Thoracic aorta (tissue), 2 donors: ENCODE measurements around the gene CBLB. TPM values are rescaled to one million over a fixed set of nuclear protein-coding genes. Genes with fewer than 3 reads are reported as not detected.

Experiments used
- ATAC-seq: fragments of 150-250 bp; one replicate; pipeline ENCODE4 v1.8.0; 2017; ENCODE audit warnings: low read depth; ENCODE audit not compliant: insufficient number of reproducible peaks, low FRiP score
- DNase-seq: peaks from one replicate; pipeline ENCODE4 v3.0.0-alpha.2; 2020; ENCODE audit warnings: low spot score
- H3K27ac ChIP-seq, 2 donors: fragments of 200-600 bp; sonication (generic); 1 replicate in 1 of 2; 2 replicates in 1 of 2; pipeline ENCODE4 v1.5.1; 2016; ENCODE audit warnings: mild to moderate bottlenecking in 2 of 2, moderate library complexity in 2 of 2
- H3K27me3 ChIP-seq: fragments of 200-600 bp; sonication (generic); replicated peaks from 2 replicates; pipeline ENCODE4 v1.6.0; 2016; ENCODE audit warnings: mild to moderate bottlenecking; ENCODE audit not compliant: insufficient read depth
- H3K36me3 ChIP-seq: fragments of 200-600 bp; sonication (generic); one replicate; pipeline ENCODE4 v1.5.1; 2016
- H3K4me1 ChIP-seq, 2 donors: fragments of 200-600 bp; sonication (generic); 1 replicate in 1 of 2; 2 replicates in 1 of 2; pipeline versions ENCODE4 v1.5.1 to v1.6.0; 2016; ENCODE audit warnings: low read depth in 2 of 2, mild to moderate bottlenecking in 1 of 2; ENCODE audit not compliant: control insufficient read depth in 1 of 2
- H3K4me3 ChIP-seq: fragments of 200-600 bp; sonication (generic); 2 replicates; pipeline ENCODE4 v1.5.1; 2016; ENCODE audit warnings: mild to moderate bottlenecking
- H3K9me3 ChIP-seq: fragments of 200-600 bp; sonication (generic); 2 replicates; pipeline ENCODE4 v1.5.1; 2016
- total RNA-seq, 2 donors: library from RNA; depleted of rRNA; stranded (reverse); fragments of >200 nt; gene quantifications; one replicate each; pipeline versions ENCODE4 v1.1.0 to v1.2.3, GENCODE V29; 2016
- TF ChIP-seq, protein P1 (sequence below): fragments of 200-600 bp; sonication (generic); IDR thresholded peaks from one replicate; pipeline ENCODE4 v1.5.1; 2019; ENCODE audit warnings: antibody characterized with exemption

Gene CBLB
- total RNA-seq, 2 donors from 2014 or later: 51.0 to 145 TPM

- Histone ChIP-seq H3K4me3 (no peak overlapping the region), H3K4me1 (peaks cover 13 to 30% of the 10 kb centered on the region in 2 donors), H3K27ac (no peak overlapping the region), H3K36me3 (no peaks in the 10 kb centered on the region), H3K27me3 (no peaks in the 10 kb centered on the region), H3K9me3 (no peaks in the 10 kb centered on the region)
- ATAC-seq (no peak), DNase-seq (no peak)
- TF ChIP-seq, protein P1, sequence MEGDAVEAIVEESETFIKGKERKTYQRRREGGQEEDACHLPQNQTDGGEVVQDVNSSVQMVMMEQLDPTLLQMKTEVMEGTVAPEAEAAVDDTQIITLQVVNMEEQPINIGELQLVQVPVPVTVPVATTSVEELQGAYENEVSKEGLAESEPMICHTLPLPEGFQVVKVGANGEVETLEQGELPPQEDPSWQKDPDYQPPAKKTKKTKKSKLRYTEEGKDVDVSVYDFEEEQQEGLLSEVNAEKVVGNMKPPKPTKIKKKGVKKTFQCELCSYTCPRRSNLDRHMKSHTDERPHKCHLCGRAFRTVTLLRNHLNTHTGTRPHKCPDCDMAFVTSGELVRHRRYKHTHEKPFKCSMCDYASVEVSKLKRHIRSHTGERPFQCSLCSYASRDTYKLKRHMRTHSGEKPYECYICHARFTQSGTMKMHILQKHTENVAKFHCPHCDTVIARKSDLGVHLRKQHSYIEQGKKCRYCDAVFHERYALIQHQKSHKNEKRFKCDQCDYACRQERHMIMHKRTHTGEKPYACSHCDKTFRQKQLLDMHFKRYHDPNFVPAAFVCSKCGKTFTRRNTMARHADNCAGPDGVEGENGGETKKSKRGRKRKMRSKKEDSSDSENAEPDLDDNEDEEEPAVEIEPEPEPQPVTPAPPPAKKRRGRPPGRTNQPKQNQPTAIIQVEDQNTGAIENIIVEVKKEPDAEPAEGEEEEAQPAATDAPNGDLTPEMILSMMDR: no peak
Observed at GRCh38 chr3:105876780-105877327, 8.0 kb upstream of the CBLB start.

- no peak for DNase-seq
- H3K4me1 ChIP-seq: peaks cover 22 to 26% of the 10 kb centered on the region in 2 donors
- peak overlapping the region; percentile 95 to 99 for H3K27ac ChIP-seq
- H3K36me3 ChIP-seq: no peaks in the 10 kb centered on the region
- TF ChIP-seq, protein P1: no peak
- H3K4me3 ChIP-seq: peak overlapping the region; percentile 97
- ATAC-seq: no peak
- no peaks in the 10 kb centered on the region for H3K9me3 ChIP-seq
- no peaks in the 10 kb centered on the region for H3K27me3 ChIP-seq
Observed at GRCh38 chr3:105869861-105870755, 1.3 kb upstream of the CBLB start.

- ATAC-seq (no peak), DNase-seq (no peak)
- no peaks in the 10 kb centered on the region for H3K27me3 ChIP-seq
- H3K27ac ChIP-seq: peak overlapping the region; percentile 95 to 99
- H3K9me3 ChIP-seq: no peaks in the 10 kb centered on the region
- TF ChIP-seq, protein P1: no peak
- peak overlapping the region; percentile 97 for H3K4me3 ChIP-seq
- H3K4me1 ChIP-seq: peaks cover 25 to 32% of the 10 kb centered on the region in 2 donors
- no peaks in the 10 kb centered on the region for H3K36me3 ChIP-seq
Observed at GRCh38 chr3:105869531-105869833, 670 bp upstream of the CBLB start.

GRCh38 chr3:105868431-105868741, 426 bp downstream of the CBLB start:
- Histone ChIP-seq H3K4me1 (peaks cover 25 to 40% of the 10 kb centered on the region in 2 donors), H3K4me3 (peak overlapping the region; percentile 97), H3K27ac (peak overlapping the region; percentile 95 to 99), H3K9me3 (no peaks in the 10 kb centered on the region), H3K36me3 (no peaks in the 10 kb centered on the region), H3K27me3 (no peaks in the 10 kb centered on the region)
- ATAC-seq (no peak), DNase-seq (peak; percentile 8)
- TF ChIP-seq, protein P1: no peak

DNA sequence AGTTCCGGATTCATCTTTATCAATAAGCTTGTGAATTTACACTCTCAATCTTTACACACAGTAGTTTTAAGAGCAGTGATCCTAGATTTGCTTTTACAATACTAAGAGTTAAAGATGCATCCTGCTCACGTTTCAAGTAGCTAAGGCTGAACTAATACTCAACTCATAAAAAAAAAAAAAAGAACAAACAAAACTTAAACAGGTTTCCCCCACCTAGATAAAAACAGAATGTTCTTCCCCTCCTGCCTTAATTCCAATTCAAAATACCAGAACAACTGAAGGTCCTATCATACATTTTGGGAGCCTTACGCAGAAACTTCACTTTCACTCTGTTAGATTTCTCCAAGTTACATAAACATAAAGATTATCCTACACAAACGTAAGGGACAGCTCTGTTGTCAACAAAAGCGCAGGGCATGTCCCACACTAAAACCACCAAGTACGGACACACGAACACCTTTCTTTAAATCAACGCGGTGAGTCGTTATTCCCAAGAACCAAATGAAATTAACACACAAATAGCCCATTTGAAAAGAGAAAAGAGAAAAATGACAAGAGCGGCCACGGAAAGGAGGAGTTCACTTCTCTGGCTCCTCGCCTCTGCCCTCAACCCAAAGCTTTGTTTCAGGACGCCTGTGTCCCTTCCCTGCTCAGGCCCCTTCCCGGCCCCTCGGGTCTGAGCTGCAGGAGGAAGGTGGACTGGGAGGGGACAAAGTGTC, 941 bp downstream of the CBLB start:
- peak overlapping the region; percentile 97 for H3K4me3 ChIP-seq
- peak overlapping the region; percentile 95 to 99 for H3K27ac ChIP-seq
- H3K4me1 ChIP-seq: peaks cover 25 to 44% of the 10 kb centered on the region in 2 donors
- no peaks in the 10 kb centered on the region for H3K36me3 ChIP-seq
- H3K27me3 ChIP-seq: no peaks in the 10 kb centered on the region
- DNase-seq: no peak
- TF ChIP-seq, protein P1: peak; percentile 4
- H3K9me3 ChIP-seq: no peaks in the 10 kb centered on the region
- no peak for ATAC-seq
